Measurements from ENCODE around the gene BRI3. TPM values are rescaled to one million over a fixed set of nuclear protein-coding genes. Genes with fewer than 3 reads are reported as not detected.

The BRI3 gene
- total RNA-seq, 4 donors from 2014 or later: 36.4 to 52.9 (median 45.2) TPM

DNA sequence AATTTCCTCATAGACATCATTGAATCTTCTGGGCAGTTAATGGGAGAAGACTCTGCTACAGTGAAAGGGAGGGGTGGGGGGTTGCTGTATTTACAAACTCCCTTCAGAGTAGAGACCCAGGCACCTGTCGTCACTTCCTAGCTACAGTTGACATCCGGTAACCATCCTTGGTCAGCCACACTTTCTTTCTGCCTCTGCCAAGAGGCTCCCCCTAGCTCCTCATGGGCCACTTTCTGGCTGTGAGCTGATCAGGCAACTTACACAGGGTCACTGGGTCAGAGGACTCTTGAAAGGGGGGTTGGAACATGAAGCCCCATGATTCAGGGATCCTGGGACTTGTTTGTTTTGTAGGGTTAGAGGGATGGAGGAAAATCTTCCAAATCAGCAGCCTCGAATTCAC, 30.7 kb upstream of the BRI3 start:
- 68% methylated on average over 3 of the region's 3 CpGs for WGBS
- peak overlapping the region; percentile 94 for H3K4me3 ChIP-seq
- no peaks in the 10 kb centered on the region for H3K27me3 ChIP-seq
- H3K9me3 ChIP-seq: no peaks in the 10 kb centered on the region
- H3K36me3 ChIP-seq: no peaks in the 10 kb centered on the region
- TF ChIP-seq POLR2AphosphoS5 (IDR thresholded peaks at IDR 0.05) (no peak), EP300 (IDR thresholded peaks at IDR 0.05) (no peak), POLR2A (IDR thresholded peaks at IDR 0.05) (no peak)
- TF ChIP-seq, protein P1, sequence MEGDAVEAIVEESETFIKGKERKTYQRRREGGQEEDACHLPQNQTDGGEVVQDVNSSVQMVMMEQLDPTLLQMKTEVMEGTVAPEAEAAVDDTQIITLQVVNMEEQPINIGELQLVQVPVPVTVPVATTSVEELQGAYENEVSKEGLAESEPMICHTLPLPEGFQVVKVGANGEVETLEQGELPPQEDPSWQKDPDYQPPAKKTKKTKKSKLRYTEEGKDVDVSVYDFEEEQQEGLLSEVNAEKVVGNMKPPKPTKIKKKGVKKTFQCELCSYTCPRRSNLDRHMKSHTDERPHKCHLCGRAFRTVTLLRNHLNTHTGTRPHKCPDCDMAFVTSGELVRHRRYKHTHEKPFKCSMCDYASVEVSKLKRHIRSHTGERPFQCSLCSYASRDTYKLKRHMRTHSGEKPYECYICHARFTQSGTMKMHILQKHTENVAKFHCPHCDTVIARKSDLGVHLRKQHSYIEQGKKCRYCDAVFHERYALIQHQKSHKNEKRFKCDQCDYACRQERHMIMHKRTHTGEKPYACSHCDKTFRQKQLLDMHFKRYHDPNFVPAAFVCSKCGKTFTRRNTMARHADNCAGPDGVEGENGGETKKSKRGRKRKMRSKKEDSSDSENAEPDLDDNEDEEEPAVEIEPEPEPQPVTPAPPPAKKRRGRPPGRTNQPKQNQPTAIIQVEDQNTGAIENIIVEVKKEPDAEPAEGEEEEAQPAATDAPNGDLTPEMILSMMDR (IDR thresholded peaks at IDR 0.05): no peak
- H3K4me1 ChIP-seq: peaks cover 28% of the 10 kb centered on the region
- no peak for DNase-seq (ENCODE audit: low spot score in 2 of 2)
- peak overlapping the region; percentile 87 for H3K27ac ChIP-seq

DNA sequence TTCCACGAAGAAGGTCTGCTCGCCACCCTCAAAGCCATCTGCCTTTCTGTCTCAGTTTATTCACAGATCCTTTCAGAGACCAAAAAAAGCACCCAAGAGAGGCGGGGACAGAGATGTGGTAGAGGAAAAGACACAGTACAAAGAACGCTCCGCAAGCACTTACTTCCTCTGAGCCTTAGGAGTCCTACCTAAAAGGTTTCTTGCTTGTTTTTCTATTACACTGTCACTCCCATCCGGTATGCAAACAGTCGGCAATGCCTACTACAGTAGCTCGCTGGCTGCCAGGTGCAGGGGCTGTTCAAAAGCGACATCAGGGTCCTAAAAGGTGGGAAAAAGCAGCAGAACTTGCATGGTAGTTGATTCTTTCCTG, 30.3 kb upstream of the BRI3 start:
- Histone ChIP-seq H3K27ac (peak overlapping the region; percentile 87), H3K4me1 (peaks cover 28% of the 10 kb centered on the region), H3K36me3 (no peaks in the 10 kb centered on the region), H3K9me3 (no peaks in the 10 kb centered on the region), H3K27me3 (no peaks in the 10 kb centered on the region), H3K4me3 (peak overlapping the region; percentile 94)
- no peak for TF ChIP-seq EP300 (IDR thresholded peaks at IDR 0.05)
- TF ChIP-seq POLR2A (IDR thresholded peaks at IDR 0.05): no peak
- no peak for TF ChIP-seq POLR2AphosphoS5 (IDR thresholded peaks at IDR 0.05)
- TF ChIP-seq, protein P1 (IDR thresholded peaks at IDR 0.05): no peak
- 19% methylated on average over 9 of the region's 9 CpGs for WGBS
- no peak for DNase-seq (ENCODE audit: low spot score in 2 of 2)

DNA sequence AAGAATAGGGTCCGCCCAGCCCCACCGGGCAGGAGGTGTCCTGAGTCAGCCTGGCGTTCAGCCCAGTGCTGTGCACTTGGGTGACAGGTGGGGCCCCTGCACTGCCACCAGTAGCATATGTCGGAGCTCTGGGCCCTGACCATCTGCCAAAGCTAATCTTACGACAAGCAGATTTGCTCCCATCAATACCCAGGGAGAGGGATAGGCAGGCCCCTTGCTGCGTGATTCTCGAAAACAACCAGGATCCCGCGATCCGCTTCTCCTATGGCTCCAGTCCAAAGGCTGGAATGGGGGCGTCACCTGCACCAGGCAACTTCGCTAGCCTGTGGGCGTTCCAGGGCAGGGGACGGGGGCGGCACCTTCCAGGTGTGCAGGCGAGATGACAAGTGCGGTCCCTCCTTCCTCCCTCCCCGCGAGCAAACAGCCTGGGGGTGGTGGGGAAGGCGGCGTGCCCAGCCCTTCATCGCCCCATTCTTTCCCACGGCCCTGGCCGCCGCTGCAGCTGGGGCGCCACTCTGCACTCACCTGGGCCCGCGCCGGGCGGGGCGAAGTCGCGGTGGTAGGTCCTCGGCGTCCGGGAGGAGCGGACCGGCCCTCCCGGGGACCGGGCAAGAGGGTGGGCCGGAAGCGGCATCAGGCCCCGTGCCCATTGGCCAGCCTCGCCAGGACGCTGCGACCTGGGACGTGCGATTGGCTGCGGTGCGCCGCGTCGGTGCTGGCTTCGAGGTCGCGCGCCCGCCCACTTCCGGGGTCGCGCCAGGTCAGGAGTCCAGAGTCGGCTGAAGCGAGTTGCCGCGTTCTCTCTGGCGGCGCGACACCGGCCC, 29.7 kb upstream of the BRI3 start, which contains the start of gene TECPR1:
TECPR1 (minus strand) TSS at position 632 of the 824 bp plus-strand sequence. CDS start 6,086 bp downstream, outside the sequence.
- Histone ChIP-seq H3K27ac (peak within 1 kb of the TSS; percentile 87), H3K4me1 (peaks cover 28% of the 10 kb centered on the region), H3K9me3 (no peaks in the 10 kb centered on the region), H3K27me3 (no peaks in the 10 kb centered on the region), H3K4me3 (peak within 1 kb of the TSS; percentile 94), H3K36me3 (peaks cover 1% of the 10 kb centered on the region)
- WGBS: 9% methylated on average over 3 of the region's 69 CpGs
- no peak for TF ChIP-seq POLR2A (IDR thresholded peaks at IDR 0.05)
- TF ChIP-seq POLR2AphosphoS5 (IDR thresholded peaks at IDR 0.05): peak in 1 of 3 donors; percentile 60
- DNase-seq (ENCODE audit: low spot score in 2 of 2): peak; percentile 96 to 97

DNA sequence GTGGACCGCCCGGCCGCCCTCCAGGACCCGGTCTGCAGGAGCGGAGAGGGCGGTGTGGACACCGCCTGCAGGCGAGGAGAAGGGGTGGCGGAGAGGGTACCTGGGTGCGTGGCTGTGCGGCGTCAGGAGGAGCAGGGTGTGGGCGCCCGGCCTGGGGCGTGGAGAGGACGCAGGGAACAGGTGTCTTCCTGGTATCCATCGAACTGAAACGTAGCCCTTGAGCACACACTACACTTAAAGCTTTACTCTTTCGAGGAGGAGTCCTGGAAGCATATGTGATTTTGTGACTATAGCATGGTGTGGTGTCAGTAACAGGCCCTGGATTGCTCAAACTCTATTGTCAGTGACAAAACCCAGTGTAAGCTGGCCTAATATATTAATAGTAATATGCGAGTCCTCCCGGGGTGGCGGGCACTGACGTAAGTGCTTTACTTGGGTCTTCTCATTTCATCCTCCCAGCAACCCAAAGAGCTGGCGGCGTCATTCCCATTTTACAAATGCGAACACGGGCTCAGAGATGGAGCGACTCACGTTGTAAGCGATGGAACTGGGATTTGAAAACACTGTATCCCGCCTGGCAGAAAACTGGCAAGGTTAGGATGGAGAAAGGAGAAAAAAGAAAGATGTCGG, 28.9 kb upstream of the BRI3 start:
- Histone ChIP-seq H3K27ac (peak overlapping the region; percentile 87), H3K27me3 (no peaks in the 10 kb centered on the region), H3K9me3 (no peaks in the 10 kb centered on the region), H3K36me3 (peaks cover 6% of the 10 kb centered on the region), H3K4me3 (peak overlapping the region; percentile 94), H3K4me1 (peaks cover 28% of the 10 kb centered on the region)
- no peak for DNase-seq (ENCODE audit: low spot score in 2 of 2)
- 39% methylated on average over 21 of the region's 32 CpGs for WGBS
- TF ChIP-seq EP300 (IDR thresholded peaks at IDR 0.05) (no peak), POLR2A (IDR thresholded peaks at IDR 0.05) (no peak), POLR2AphosphoS5 (IDR thresholded peaks at IDR 0.05) (no peak)
- TF ChIP-seq, protein P1 (IDR thresholded peaks at IDR 0.05): no peak

DNA sequence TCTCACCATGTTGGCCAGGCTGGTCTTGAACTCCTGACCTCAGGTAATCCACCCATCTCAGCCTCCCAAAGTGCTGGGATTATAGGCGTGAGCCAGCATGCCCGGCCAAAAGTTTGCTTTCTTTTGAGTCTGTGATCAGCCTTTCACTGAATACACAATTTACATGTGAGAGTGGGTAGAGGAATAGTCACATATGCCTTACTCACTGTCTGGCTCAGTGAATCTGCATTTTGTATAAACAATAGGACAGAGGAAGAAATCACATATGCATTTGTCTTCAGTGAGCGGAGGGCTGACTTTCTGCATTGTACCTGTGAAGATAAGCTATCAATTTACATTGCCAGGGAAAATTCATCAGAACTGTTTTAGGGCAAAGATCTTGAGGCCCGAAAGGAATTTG, 27.0 kb upstream of the BRI3 start:
- Histone ChIP-seq H3K9me3 (no peaks in the 10 kb centered on the region), H3K4me3 (no peak overlapping the region), H3K27ac (no peak overlapping the region), H3K36me3 (peaks cover 6% of the 10 kb centered on the region), H3K27me3 (no peaks in the 10 kb centered on the region), H3K4me1 (peaks cover 28% of the 10 kb centered on the region)
- 90% methylated on average over 4 of the region's 4 CpGs for WGBS
- TF ChIP-seq POLR2A (IDR thresholded peaks at IDR 0.05) (no peak), EP300 (IDR thresholded peaks at IDR 0.05) (no peak), POLR2AphosphoS5 (IDR thresholded peaks at IDR 0.05) (no peak)
- TF ChIP-seq, protein P1 (IDR thresholded peaks at IDR 0.05): no peak
- no peak for DNase-seq (ENCODE audit: low spot score in 2 of 2)

Measured in suprapubic skin (tissue), 4 donors.